ENCODE measurements around the gene HRK. TPM values are rescaled to one million over a fixed set of nuclear protein-coding genes. Genes with fewer than 3 reads are reported as not detected.

Gene HRK
- total and polyA plus RNA-seq, 9 of the 15 experiments (the other 6 are each of a cell fraction or from before 2014, with no cell fraction given): 0.01 to 0.05 (median 0.04) TPM; not detected in 6

DNA sequence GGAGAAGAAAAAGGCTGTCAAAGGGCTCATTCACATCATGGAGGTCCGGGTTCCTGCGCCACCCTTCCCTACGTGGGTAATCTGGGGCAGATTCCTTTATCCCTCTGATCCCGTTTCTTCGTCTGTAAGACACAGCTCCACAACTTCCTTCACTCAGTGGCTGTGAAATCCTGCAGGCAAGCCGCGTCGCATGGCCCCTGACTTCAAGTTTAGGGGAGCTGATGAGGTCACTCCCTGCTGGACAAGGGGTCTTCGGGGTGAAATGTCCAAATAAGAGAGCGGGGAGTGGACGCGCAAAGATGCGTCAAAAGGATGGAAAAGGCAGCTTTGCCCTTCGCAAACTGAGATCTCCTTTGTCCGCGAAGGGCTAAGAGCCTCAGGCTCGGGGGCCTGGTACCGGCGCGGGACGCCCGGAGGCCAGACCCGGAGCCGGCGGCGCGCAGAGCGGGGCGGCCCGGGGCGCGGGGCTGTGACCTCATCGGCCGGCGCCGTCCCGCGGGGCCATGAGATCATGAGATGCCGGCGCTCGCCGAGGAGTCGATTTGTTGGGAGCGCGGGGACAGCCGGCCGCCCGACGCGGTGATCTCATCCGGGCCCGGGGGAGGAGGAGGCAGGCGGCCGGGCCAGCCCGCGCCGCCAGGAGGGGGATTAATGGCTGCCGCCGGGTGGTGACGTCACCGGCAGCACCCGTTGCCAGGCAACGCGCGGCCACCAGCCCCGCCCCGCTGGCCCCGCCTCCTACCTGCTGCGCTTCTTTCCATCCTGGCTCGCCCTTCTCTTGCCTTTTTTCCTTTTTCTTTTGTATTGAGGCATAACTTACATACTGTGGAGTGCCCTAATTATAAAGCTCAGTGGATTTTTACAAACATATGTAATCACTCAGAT lies 62.1 kb downstream of the HRK start (continued):
- TF ChIP-seq, protein P1, sequence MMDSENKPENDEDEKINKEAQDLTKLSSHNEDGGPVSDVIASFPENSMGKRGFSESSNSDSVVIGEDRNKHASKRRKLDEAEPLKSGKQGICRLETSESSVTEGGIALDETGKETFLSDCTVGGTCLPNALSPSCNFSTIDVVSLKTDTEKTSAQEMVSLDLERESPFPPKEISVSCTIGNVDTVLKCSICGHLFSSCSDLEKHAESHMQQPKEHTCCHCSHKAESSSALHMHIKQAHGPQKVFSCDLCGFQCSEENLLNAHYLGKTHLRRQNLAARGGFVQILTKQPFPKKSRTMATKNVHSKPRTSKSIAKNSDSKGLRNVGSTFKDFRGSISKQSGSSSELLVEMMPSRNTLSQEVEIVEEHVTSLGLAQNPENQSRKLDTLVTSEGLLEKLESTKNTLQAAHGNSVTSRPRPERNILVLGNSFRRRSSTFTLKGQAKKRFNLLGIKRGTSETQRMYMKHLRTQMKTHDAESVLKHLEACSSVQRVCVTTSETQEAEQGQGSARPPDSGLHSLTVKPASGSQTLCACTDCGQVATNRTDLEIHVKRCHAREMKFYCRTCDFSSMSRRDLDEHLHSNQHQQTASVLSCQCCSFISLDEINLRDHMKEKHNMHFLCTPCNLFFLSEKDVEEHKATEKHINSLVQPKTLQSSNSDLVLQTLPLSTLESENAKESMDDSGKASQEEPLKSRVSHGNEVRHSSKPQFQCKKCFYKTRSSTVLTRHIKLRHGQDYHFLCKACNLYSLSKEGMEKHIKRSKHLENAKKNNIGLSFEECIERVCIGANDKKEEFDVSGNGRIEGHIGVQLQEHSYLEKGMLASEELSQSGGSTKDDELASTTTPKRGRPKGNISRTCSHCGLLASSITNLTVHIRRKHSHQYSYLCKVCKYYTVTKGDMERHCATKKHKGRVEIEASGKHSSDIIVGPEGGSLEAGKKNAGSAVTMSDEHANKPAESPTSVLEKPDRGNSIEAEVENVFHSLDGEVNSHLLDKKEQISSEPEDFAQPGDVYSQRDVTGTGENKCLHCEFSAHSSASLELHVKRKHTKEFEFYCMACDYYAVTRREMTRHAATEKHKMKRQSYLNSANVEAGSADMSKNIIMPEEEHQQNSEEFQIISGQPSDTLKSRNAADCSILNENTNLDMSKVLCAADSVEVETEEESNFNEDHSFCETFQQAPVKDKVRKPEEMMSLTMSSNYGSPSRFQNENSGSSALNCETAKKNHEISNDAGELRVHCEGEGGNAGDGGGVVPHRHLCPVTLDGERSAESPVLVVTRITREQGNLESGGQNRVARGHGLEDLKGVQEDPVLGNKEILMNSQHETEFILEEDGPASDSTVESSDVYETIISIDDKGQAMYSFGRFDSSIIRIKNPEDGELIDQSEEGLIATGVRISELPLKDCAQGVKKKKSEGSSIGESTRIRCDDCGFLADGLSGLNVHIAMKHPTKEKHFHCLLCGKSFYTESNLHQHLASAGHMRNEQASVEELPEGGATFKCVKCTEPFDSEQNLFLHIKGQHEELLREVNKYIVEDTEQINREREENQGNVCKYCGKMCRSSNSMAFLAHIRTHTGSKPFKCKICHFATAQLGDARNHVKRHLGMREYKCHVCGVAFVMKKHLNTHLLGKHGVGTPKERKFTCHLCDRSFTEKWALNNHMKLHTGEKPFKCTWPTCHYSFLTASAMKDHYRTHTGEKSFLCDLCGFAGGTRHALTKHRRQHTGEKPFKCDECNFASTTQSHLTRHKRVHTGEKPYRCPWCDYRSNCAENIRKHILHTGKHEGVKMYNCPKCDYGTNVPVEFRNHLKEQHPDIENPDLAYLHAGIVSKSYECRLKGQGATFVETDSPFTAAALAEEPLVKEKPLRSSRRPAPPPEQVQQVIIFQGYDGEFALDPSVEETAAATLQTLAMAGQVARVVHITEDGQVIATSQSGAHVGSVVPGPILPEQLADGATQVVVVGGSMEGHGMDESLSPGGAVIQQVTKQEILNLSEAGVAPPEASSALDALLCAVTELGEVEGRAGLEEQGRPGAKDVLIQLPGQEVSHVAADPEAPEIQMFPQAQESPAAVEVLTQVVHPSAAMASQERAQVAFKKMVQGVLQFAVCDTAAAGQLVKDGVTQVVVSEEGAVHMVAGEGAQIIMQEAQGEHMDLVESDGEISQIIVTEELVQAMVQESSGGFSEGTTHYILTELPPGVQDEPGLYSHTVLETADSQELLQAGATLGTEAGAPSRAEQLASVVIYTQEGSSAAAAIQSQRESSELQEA (IDR thresholded peaks at IDR 0.05; ENCODE audit: low read depth): no peak
- TF ChIP-seq ZNF23 (CRISPR knock-in tag; IDR thresholded peaks at IDR 0.05) (no peak), MTF1 (CRISPR knock-in tag; IDR thresholded peaks at IDR 0.05; ENCODE audit: borderline replicate concordance) (no peak), GATAD2B (IDR thresholded peaks at IDR 0.05; ENCODE audit: borderline replicate concordance) (peak; percentile 71; the same call in 1 of the 2 replicates), NR2C2 (CRISPR knock-in tag; IDR thresholded peaks at IDR 0.05) (no peak), NR2C2 (tag; IDR thresholded peaks at IDR 0.05) (peak; percentile 77), BRCA1 (IDR thresholded peaks at IDR 0.05) (no peak), BRCA1 (CRISPR knock-in tag; IDR thresholded peaks at IDR 0.05) (no peak), TEAD1 (CRISPR knock-in tag; IDR thresholded peaks at IDR 0.05) (peak in 1 of 2 experiments; percentile 48; a peak in 1 of 4 replicates), RBM14 (IDR thresholded peaks at IDR 0.05; ENCODE audit: borderline replicate concordance, insufficient read depth, low read depth, low read length) (no peak)
- TF ChIP-seq, protein P2, sequence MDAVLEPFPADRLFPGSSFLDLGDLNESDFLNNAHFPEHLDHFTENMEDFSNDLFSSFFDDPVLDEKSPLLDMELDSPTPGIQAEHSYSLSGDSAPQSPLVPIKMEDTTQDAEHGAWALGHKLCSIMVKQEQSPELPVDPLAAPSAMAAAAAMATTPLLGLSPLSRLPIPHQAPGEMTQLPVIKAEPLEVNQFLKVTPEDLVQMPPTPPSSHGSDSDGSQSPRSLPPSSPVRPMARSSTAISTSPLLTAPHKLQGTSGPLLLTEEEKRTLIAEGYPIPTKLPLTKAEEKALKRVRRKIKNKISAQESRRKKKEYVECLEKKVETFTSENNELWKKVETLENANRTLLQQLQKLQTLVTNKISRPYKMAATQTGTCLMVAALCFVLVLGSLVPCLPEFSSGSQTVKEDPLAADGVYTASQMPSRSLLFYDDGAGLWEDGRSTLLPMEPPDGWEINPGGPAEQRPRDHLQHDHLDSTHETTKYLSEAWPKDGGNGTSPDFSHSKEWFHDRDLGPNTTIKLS (IDR thresholded peaks at IDR 0.05; ENCODE audit: borderline replicate concordance, low read depth): peak; percentile 51; the same call in 1 of the 2 replicates
- TF ChIP-seq, protein P3, sequence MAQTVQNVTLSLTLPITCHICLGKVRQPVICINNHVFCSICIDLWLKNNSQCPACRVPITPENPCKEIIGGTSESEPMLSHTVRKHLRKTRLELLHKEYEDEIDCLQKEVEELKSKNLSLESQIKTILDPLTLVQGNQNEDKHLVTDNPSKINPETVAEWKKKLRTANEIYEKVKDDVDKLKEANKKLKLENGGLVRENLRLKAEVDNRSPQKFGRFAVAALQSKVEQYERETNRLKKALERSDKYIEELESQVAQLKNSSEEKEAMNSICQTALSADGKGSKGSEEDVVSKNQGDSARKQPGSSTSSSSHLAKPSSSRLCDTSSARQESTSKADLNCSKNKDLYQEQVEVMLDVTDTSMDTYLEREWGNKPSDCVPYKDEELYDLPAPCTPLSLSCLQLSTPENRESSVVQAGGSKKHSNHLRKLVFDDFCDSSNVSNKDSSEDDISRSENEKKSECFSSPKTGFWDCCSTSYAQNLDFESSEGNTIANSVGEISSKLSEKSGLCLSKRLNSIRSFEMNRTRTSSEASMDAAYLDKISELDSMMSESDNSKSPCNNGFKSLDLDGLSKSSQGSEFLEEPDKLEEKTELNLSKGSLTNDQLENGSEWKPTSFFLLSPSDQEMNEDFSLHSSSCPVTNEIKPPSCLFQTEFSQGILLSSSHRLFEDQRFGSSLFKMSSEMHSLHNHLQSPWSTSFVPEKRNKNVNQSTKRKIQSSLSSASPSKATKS (CRISPR knock-in tag; IDR thresholded peaks at IDR 0.05): no peak
